Right lung (tissue), 10 donors: ENCODE measurements around the gene PUS7. TPM values are rescaled to one million over a fixed set of nuclear protein-coding genes. Genes with fewer than 3 reads are reported as not detected.
A peak's percentile ranks its signal among the peaks of the same experiment; 100 is the strongest.
"Not testable (repeated sequence)": the region's sequence is repeated elsewhere in the genome, so short reads cannot be mapped to it uniquely, and the experiment has no call there.

Experiments used
- DNase-seq, 2 donors: peaks; one replicate each; pipeline ENCODE4 v3.0.0-alpha.2; 2013
- long read RNA-seq, 8 donors: transcript quantifications; one replicate each; lab custom pipeline, GENCODE V29; 2026
- polyA plus RNA-seq, 5 donors: library from polyadenylated mRNA; unstranded; fragments of 120-200 nt; gene quantifications; one replicate each; pipeline versions ENCODE4 v1.2.1 to v1.2.3, GENCODE V29; 2013; ENCODE audit warnings: inconsistent platforms in 1 of 5, low replicate concordance in 1 of 5; ENCODE audit not compliant: insufficient read length in 5 of 5, insufficient read depth in 1 of 5

PUS7 gene
- polyA plus RNA-seq: 10 to 100 TPM; 25.2 to 34.0 (median 29.3) TPM
- long read RNA-seq, donor 1, partial matches to known transcripts: 0 of 2 reads
- long read RNA-seq, donor 1, other reads (novel, unspliced or antisense): 0 of 2 reads
- long read RNA-seq, donor 2: 0 reads
- long read RNA-seq, donor 3, partial matches to known transcripts: 0 of 3 reads
- long read RNA-seq, donor 3, other reads (novel, unspliced or antisense): 0 of 3 reads
- long read RNA-seq, donor 4, partial matches to known transcripts: 6 of 6 reads
- long read RNA-seq, donor 4, other reads (novel, unspliced or antisense): 0 of 6 reads
- long read RNA-seq, donor 5, partial matches to known transcripts: 0 of 2 reads
- long read RNA-seq, donor 5, other reads (novel, unspliced or antisense): 0 of 2 reads
- long read RNA-seq, donor 6, partial matches to known transcripts: 0 of 1 reads
- long read RNA-seq, donor 6, other reads (novel, unspliced or antisense): 0 of 1 reads
- long read RNA-seq, donor 7: 0 reads
- long read RNA-seq, donor 8, partial matches to known transcripts: 0 of 1 reads
- long read RNA-seq, donor 8, other reads (novel, unspliced or antisense): 0 of 1 reads

- peak; percentile 89 to 92 for DNase-seq
Observed at GRCh38 chr7:105521717-105522463, at the start of gene PUS7. Gene PUS7, minus strand, starts transcription at chr7:105522271. Its CDS starts 13,759 bp downstream, at chr7:105508512.

- no peak for DNase-seq
Observed at GRCh38 chr7:105567821-105568220, 45.8 kb upstream of the PUS7 start.

GRCh38 chr7:105567024-105567423 lies 45.0 kb upstream of the PUS7 start:
- no peak for DNase-seq

GRCh38 chr7:105565190-105565589 lies 43.1 kb upstream of the PUS7 start:
- DNase-seq: no peak

- no peak for DNase-seq
Observed at GRCh38 chr7:105559926-105560325, 37.9 kb upstream of the PUS7 start.

- no peak for DNase-seq
Observed at GRCh38 chr7:105538339-105538738, 16.3 kb upstream of the PUS7 start.

GRCh38 chr7:105532709-105533460 lies 10.8 kb upstream of the PUS7 start:
- no peak for DNase-seq

GRCh38 chr7:105531792-105532671 lies 10.0 kb upstream of the PUS7 start, which contains the start of gene RINT1:
Gene RINT1, plus strand, starts transcription at chr7:105532201. Its CDS starts 115 bp downstream, at chr7:105532316.
- peak; percentile 83 to 90 for DNase-seq

- DNase-seq: no peak
Observed at GRCh38 chr7:105530546-105530945, 8.5 kb upstream of the PUS7 start.

GRCh38 chr7:105530126-105530525 lies 8.1 kb upstream of the PUS7 start:
- DNase-seq: no peak

- not testable (repeated sequence) for DNase-seq
Observed at GRCh38 chr7:105527737-105528136, 5.7 kb upstream of the PUS7 start.

- DNase-seq: no peak
Observed at GRCh38 chr7:105524840-105525239, 2.8 kb upstream of the PUS7 start.

GRCh38 chr7:105524423-105524822 lies 2.4 kb upstream of the PUS7 start:
- DNase-seq: not testable (repeated sequence)

- DNase-seq: peak; percentile 55 to 70
Observed at GRCh38 chr7:105521027-105521716, 899 bp downstream of the PUS7 start.

GRCh38 chr7:105520620-105521019 lies 1.5 kb downstream of the PUS7 start:
- not testable (repeated sequence) for DNase-seq

GRCh38 chr7:105519353-105519752 lies 2.7 kb downstream of the PUS7 start:
- no peak for DNase-seq

GRCh38 chr7:105515610-105516009 lies 6.5 kb downstream of the PUS7 start:
- DNase-seq: not testable (repeated sequence)

GRCh38 chr7:105512926-105513526 lies 9.0 kb downstream of the PUS7 start:
- no peak for DNase-seq

GRCh38 chr7:105512415-105512814 lies 9.7 kb downstream of the PUS7 start:
- DNase-seq: no peak
